ENCODE data around the gene ITGA6.

ITGA6 gene

GRCh38 chr2:172427256-172427989, at the start of gene ITGA6:
Gene ITGA6, plus strand, starts transcription at chr2:172427586.
- in situ Hi-C loops (cut with MboI; ENCODE audit: low pct_unique_long_range_greater_than_20kb, low sequenced_read_pairs): no loop called here
- DNase-seq: peak; percentile 71

GRCh38 chr2:172380436-172381274, 46.7 kb upstream of the ITGA6 start:
- in situ Hi-C loops (cut with MboI; ENCODE audit: low pct_unique_long_range_greater_than_20kb, low sequenced_read_pairs): no loop called here
- peak; percentile 63 for DNase-seq

- in situ Hi-C loops (cut with MboI; ENCODE audit: low pct_unique_long_range_greater_than_20kb, low sequenced_read_pairs): no loop called here
- no peak for DNase-seq
Measured at GRCh38 chr2:172381275-172382027, 45.9 kb upstream of the ITGA6 start.

GRCh38 chr2:172387361-172387760, 40.0 kb upstream of the ITGA6 start:
- in situ Hi-C loops (cut with MboI; ENCODE audit: low pct_unique_long_range_greater_than_20kb, low sequenced_read_pairs): no loop called here
- DNase-seq: no peak

- no peak for DNase-seq
- in situ Hi-C loops (cut with MboI; ENCODE audit: low pct_unique_long_range_greater_than_20kb, low sequenced_read_pairs): no loop called here
Measured at GRCh38 chr2:172389685-172390339, 37.6 kb upstream of the ITGA6 start.

- DNase-seq: peak; percentile 71
- in situ Hi-C loops (cut with MboI; ENCODE audit: low pct_unique_long_range_greater_than_20kb, low sequenced_read_pairs): no loop called here
Measured at GRCh38 chr2:172394002-172394401, 33.4 kb upstream of the ITGA6 start.

GRCh38 chr2:172395503-172395902, 31.9 kb upstream of the ITGA6 start:
- in situ Hi-C loops (cut with MboI; ENCODE audit: low pct_unique_long_range_greater_than_20kb, low sequenced_read_pairs): no loop called here

GRCh38 chr2:172397148-172397834, 30.1 kb upstream of the ITGA6 start:
- in situ Hi-C loops (cut with MboI; ENCODE audit: low pct_unique_long_range_greater_than_20kb, low sequenced_read_pairs): no loop called here
- DNase-seq: no peak

More at GRCh38 chr2:172395503-172395902, 31.9 kb upstream of the ITGA6 start:
- peak; percentile 87 for DNase-seq

GRCh38 chr2:172398440-172398839, 28.9 kb upstream of the ITGA6 start:
- in situ Hi-C loops (cut with MboI; ENCODE audit: low pct_unique_long_range_greater_than_20kb, low sequenced_read_pairs): no loop called here
- no peak for DNase-seq

- DNase-seq: no peak
- in situ Hi-C loops (cut with MboI; ENCODE audit: low pct_unique_long_range_greater_than_20kb, low sequenced_read_pairs): no loop called here
Measured at GRCh38 chr2:172399765-172400164, 27.6 kb upstream of the ITGA6 start.

GRCh38 chr2:172402198-172402597, 25.2 kb upstream of the ITGA6 start:
- in situ Hi-C loops (cut with MboI; ENCODE audit: low pct_unique_long_range_greater_than_20kb, low sequenced_read_pairs): no loop called here
- DNase-seq: no peak

GRCh38 chr2:172403402-172403801, 24.0 kb upstream of the ITGA6 start:
- DNase-seq: no peak
- in situ Hi-C loops (cut with MboI; ENCODE audit: low pct_unique_long_range_greater_than_20kb, low sequenced_read_pairs): no loop called here

- no peak for DNase-seq
- in situ Hi-C loops (cut with MboI; ENCODE audit: low pct_unique_long_range_greater_than_20kb, low sequenced_read_pairs): no loop called here
Measured at GRCh38 chr2:172403881-172404468, 23.4 kb upstream of the ITGA6 start.

GRCh38 chr2:172404824-172405223, 22.6 kb upstream of the ITGA6 start:
- DNase-seq: no peak

GRCh38 chr2:172405673-172406072, 21.7 kb upstream of the ITGA6 start:
- in situ Hi-C loops (cut with MboI; ENCODE audit: low pct_unique_long_range_greater_than_20kb, low sequenced_read_pairs): no loop called here
- no peak for DNase-seq

More at GRCh38 chr2:172404824-172405223, 22.6 kb upstream of the ITGA6 start:
- in situ Hi-C loops (cut with MboI; ENCODE audit: low pct_unique_long_range_greater_than_20kb, low sequenced_read_pairs): no loop called here

GRCh38 chr2:172408143-172408766, 19.1 kb upstream of the ITGA6 start:
- no peak for DNase-seq
- in situ Hi-C loops (cut with MboI; ENCODE audit: low pct_unique_long_range_greater_than_20kb, low sequenced_read_pairs): no loop called here

GRCh38 chr2:172409042-172409441, 18.3 kb upstream of the ITGA6 start:
- in situ Hi-C loops (cut with MboI; ENCODE audit: low pct_unique_long_range_greater_than_20kb, low sequenced_read_pairs): no loop called here
- no peak for DNase-seq

- in situ Hi-C loops (cut with MboI; ENCODE audit: low pct_unique_long_range_greater_than_20kb, low sequenced_read_pairs): no loop called here
- DNase-seq: no peak
Measured at GRCh38 chr2:172412984-172413492, 14.3 kb upstream of the ITGA6 start.
